HG03039 (cell line): ENCODE results near the gene SLC2A6.
A peak's percentile ranks its signal among the peaks of the same experiment; 100 is the strongest.

ENCODE experiments used
- ATAC-seq: cut with Tn5 transposase; IDR thresholded peaks from one replicate; pipeline ENCODE4 v1.9.1; 2021; ENCODE audit warnings: mild to moderate bottlenecking, moderate library complexity; ENCODE audit not compliant: unreplicated experiment

The SLC2A6 gene

GRCh38 chr9:133477992-133478850, 678 bp downstream of the SLC2A6 start:
- ATAC-seq, result peak; percentile 23

GRCh38 chr9:133477461-133477860, 1.4 kb downstream of the SLC2A6 start:
- no peak for ATAC-seq

GRCh38 chr9:133476941-133477340, 2.0 kb downstream of the SLC2A6 start:
- no peak for ATAC-seq

- no peak for ATAC-seq
Measured at GRCh38 chr9:133476036-133476931, 2.6 kb downstream of the SLC2A6 start.

- ATAC-seq, result no peak
Measured at GRCh38 chr9:133475292-133476012, 3.4 kb downstream of the SLC2A6 start.

GRCh38 chr9:133474853-133475252, 4.0 kb downstream of the SLC2A6 start:
- no peak for ATAC-seq

GRCh38 chr9:133474215-133474614, 4.7 kb downstream of the SLC2A6 start:
- no peak for ATAC-seq

GRCh38 chr9:133473743-133474142, 5.2 kb downstream of the SLC2A6 start:
- ATAC-seq, result no peak

GRCh38 chr9:133472753-133473378, 6.0 kb downstream of the SLC2A6 start:
- ATAC-seq, result no peak

- no peak for ATAC-seq
Measured at GRCh38 chr9:133472277-133472645, 6.6 kb downstream of the SLC2A6 start.

GRCh38 chr9:133471551-133472276, 7.2 kb downstream of the SLC2A6 start:
- ATAC-seq, result no peak

- ATAC-seq, result no peak
Measured at GRCh38 chr9:133470988-133471387, 7.9 kb downstream of the SLC2A6 start.

- ATAC-seq, result no peak
Measured at GRCh38 chr9:133470427-133470924, 8.4 kb downstream of the SLC2A6 start.

GRCh38 chr9:133468777-133469421, 10.0 kb downstream of the SLC2A6 start:
- no peak for ATAC-seq

GRCh38 chr9:133468374-133468773, 10.5 kb downstream of the SLC2A6 start:
- no peak for ATAC-seq

- no peak for ATAC-seq
Measured at GRCh38 chr9:133467101-133467500, 11.8 kb downstream of the SLC2A6 start.

GRCh38 chr9:133465984-133466383, 12.9 kb downstream of the SLC2A6 start:
- ATAC-seq, result no peak

GRCh38 chr9:133464638-133465037, 14.3 kb downstream of the SLC2A6 start:
- no peak for ATAC-seq

- ATAC-seq, result no peak
Measured at GRCh38 chr9:133463864-133464615, 14.9 kb downstream of the SLC2A6 start.
